H1 (cell line): ENCODE data around the gene BIRC7.

Experiments used
- E2F6 ChIP-seq: IDR thresholded peaks from 2 replicates; pipeline ENCODE4 v1.6.1; 2012; ENCODE audit warnings: inconsistent platforms
- EZH2 ChIP-seq: fragments of 200-600 bp; sonication (generic); IDR thresholded peaks from 2 replicates; pipeline ENCODE4 v1.7.1; 2012; ENCODE audit warnings: low read depth, mild to moderate bottlenecking, moderate library complexity, low read length, inconsistent platforms; ENCODE audit not compliant: severe bottlenecking
- HDAC2 ChIP-seq, 2 experiments: fragments of 300-600 bp in 1 of 2; sonication (generic) in 1 of 2; IDR thresholded peaks; 2 replicates each; pipeline ENCODE4 v1.6.1; 2011 to 2012; ENCODE audit warnings: low read depth in 2 of 2, low read length in 2 of 2, mild to moderate bottlenecking in 2 of 2, moderate library complexity in 2 of 2, borderline replicate concordance in 1 of 2, inconsistent platforms in 1 of 2
- HDAC6 ChIP-seq: IDR thresholded peaks from one replicate; pipeline ENCODE4 v1.7.1; 2012; ENCODE audit warnings: low read depth, mild to moderate bottlenecking, inconsistent platforms, low read length, moderate library complexity
- NRF1 ChIP-seq: IDR thresholded peaks from 2 replicates; pipeline ENCODE4 v1.6.1; 2011; ENCODE audit warnings: mild to moderate bottlenecking, low read depth, low read length, improper control_type of control experiment
- RAD21 ChIP-seq, 2 experiments: IDR thresholded peaks in 1 of 2; conservative IDR thresholded peaks in 1 of 2; 2 replicates each; pipeline ENCODE4 v1.6.1; 2011; ENCODE audit warnings: low read depth in 2 of 2, low read length in 2 of 2, improper control_type of control experiment in 1 of 2, inconsistent platforms in 1 of 2, mild to moderate bottlenecking in 1 of 2, moderate library complexity in 1 of 2
- SAP30 ChIP-seq: fragments of 300-600 bp; sonication (generic); IDR thresholded peaks from 2 replicates; pipeline ENCODE4 v1.7.1; 2012; ENCODE audit warnings: low read length, moderate library complexity, mild to moderate bottlenecking, inconsistent platforms; ENCODE audit not compliant: insufficient read depth, insufficient replicate concordance
- YY1 ChIP-seq: IDR thresholded peaks from 2 replicates; pipeline ENCODE4 v1.6.1; 2011; ENCODE audit warnings: low read depth, mild to moderate bottlenecking, low read length
- TF ChIP-seq, protein P1 (sequence below), 3 experiments: IDR thresholded peaks; 1 replicate in 2 of 3; 2 replicates in 1 of 3; pipeline versions ENCODE4 v1.5.1 to v1.6.1; 2011; ENCODE audit warnings: low read length in 3 of 3, mild to moderate bottlenecking in 3 of 3, inconsistent platforms in 2 of 3, low read depth in 1 of 3, moderate library complexity in 1 of 3; ENCODE audit not compliant: insufficient read depth in 1 of 3; ENCODE audit errors: control extremely low read depth in 1 of 3

DNA sequence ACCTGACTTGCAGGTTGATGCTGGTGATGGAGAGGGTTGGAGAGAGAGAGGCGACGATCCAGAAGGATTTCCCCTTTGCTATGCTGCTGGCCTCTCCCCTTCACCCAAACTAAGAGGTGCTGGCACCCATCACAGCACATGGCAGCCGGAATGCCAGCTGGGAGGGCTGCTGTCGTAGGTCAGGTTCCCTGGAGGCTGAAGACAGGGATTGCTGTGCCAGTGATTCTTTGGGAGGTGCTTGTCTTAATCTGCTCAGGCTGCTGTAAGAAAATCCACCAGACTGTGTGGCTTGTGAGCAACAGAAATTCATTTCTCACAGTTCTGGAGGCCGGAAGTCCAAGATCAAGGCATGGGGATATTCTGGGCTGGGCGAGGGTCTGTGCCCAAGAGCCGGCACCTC is 32.6 kb downstream of the BIRC7 start:
- TF ChIP-seq HDAC2 (IDR thresholded peaks at IDR 0.05; ENCODE audit: borderline replicate concordance in 1 of 2, low read depth in 2 of 2, low read length in 2 of 2): no peak
- TF ChIP-seq EZH2: no peak
- no peak for TF ChIP-seq HDAC6
- TF ChIP-seq NRF1: no peak
- TF ChIP-seq SAP30: no peak
- TF ChIP-seq E2F6: no peak
- TF ChIP-seq RAD21 (IDR thresholded peaks at IDR 0.05 in 1 of 2, conservative IDR thresholded peaks at IDR 0.05 in 1 of 2; ENCODE audit: low read depth in 2 of 2, low read length in 2 of 2): no peak
- TF ChIP-seq, protein P1, sequence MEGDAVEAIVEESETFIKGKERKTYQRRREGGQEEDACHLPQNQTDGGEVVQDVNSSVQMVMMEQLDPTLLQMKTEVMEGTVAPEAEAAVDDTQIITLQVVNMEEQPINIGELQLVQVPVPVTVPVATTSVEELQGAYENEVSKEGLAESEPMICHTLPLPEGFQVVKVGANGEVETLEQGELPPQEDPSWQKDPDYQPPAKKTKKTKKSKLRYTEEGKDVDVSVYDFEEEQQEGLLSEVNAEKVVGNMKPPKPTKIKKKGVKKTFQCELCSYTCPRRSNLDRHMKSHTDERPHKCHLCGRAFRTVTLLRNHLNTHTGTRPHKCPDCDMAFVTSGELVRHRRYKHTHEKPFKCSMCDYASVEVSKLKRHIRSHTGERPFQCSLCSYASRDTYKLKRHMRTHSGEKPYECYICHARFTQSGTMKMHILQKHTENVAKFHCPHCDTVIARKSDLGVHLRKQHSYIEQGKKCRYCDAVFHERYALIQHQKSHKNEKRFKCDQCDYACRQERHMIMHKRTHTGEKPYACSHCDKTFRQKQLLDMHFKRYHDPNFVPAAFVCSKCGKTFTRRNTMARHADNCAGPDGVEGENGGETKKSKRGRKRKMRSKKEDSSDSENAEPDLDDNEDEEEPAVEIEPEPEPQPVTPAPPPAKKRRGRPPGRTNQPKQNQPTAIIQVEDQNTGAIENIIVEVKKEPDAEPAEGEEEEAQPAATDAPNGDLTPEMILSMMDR (IDR thresholded peaks at IDR 0.05; ENCODE audit: control extremely low read depth in 1 of 3, insufficient read depth in 1 of 3, low read depth in 1 of 3, low read length in 3 of 3): no peak
- TF ChIP-seq YY1: no peak
